Measurements from ENCODE around the gene EFNA4.

- TF ChIP-seq POLR2A (IDR thresholded peaks at IDR 0.05) (no peak), CTCF (IDR thresholded peaks at IDR 0.05) (no peak)
Observed at GRCh38 chr1:155032886-155033285, 30.7 kb upstream of the EFNA4 start.

All from testis (tissue), 2 donors.